Cardiac muscle cell (in vitro differentiated cells and primary cell): ENCODE data around the gene MRPS6. TPM values are rescaled to one million over a fixed set of nuclear protein-coding genes. Genes with fewer than 3 reads are reported as not detected.

Experiments used
- DNase-seq, 2 donors: peaks; one replicate each; pipeline versions ENCODE4 v3.0.0 to v3.0.0-alpha.2; 2010 to 2017; ENCODE audit warnings: low read depth in 1 of 2, low spot score in 1 of 2
- H3K27ac ChIP-seq: fragments of 200-600 bp; sonication (generic); 2 replicates; pipeline ENCODE4 v1.5.1; 2016
- H3K27me3 ChIP-seq: fragments of 200-600 bp; sonication (generic); 2 replicates; pipeline ENCODE4 v1.6.0; 2016; ENCODE audit warnings: control low read depth
- H3K36me3 ChIP-seq: fragments of 200-600 bp; sonication (generic); 2 replicates; pipeline ENCODE4 v1.5.1; 2016; ENCODE audit warnings: control low read depth
- H3K4me1 ChIP-seq: fragments of 200-600 bp; sonication (generic); 2 replicates; pipeline ENCODE4 v1.8.1; 2017; ENCODE audit warnings: low read depth, mild to moderate bottlenecking, mixed run types
- H3K4me3 ChIP-seq: fragments of 200-600 bp; sonication (generic); 2 replicates; pipeline ENCODE4 v1.5.1; 2016; ENCODE audit warnings: mild to moderate bottlenecking
- H3K9me3 ChIP-seq: fragments of 200-600 bp; sonication (generic); 2 replicates; pipeline ENCODE4 v1.5.1; 2017; ENCODE audit warnings: low read depth, mild to moderate bottlenecking, control low read depth
- CTCF ChIP-seq: IDR thresholded peaks from 2 replicates; pipeline ENCODE4 v1.5.1; 2012; ENCODE audit warnings: low read depth, mild to moderate bottlenecking, low read length
- polyA plus RNA-seq: library from polyadenylated mRNA; unstranded; fragments of >200 nt; fragmentation: Nextera tagmentation; extraction: Ambion mirVana; gene quantifications from 2 replicates; pipeline ENCODE4 v1.2.1, GENCODE V29; 2016
- total RNA-seq: library from RNA; depleted of rRNA; stranded (reverse); fragments of >200 nt; gene quantifications from 2 replicates; pipeline ENCODE4 v1.2.3, GENCODE V29; 2016

The MRPS6 gene
- total and polyA plus RNA-seq, 2 experiments from 2014 or later = 83.8 to 335 TPM

- Histone ChIP-seq H3K4me3 (no peak overlapping the region), H3K4me1 (peaks cover 51% of the 10 kb centered on the region), H3K36me3 (peaks cover 10% of the 10 kb centered on the region), H3K27me3 (no peaks in the 10 kb centered on the region), H3K27ac (peak overlapping the region; percentile 61), H3K9me3 (no peaks in the 10 kb centered on the region)
- no peak for TF ChIP-seq CTCF
- DNase-seq = peak in 1 of 2 donors; percentile 35
These were observed 52.9 kb downstream of the MRPS6 start for GRCh38 chr21:34126269-34126668.

GRCh38 chr21:34126691-34127090, 53.3 kb downstream of the MRPS6 start:
- peaks cover 51% of the 10 kb centered on the region for H3K4me1 ChIP-seq
- H3K27me3 ChIP-seq = no peaks in the 10 kb centered on the region
- H3K4me3 ChIP-seq = no peak overlapping the region
- no peak for DNase-seq
- peak overlapping the region; percentile 95 for H3K27ac ChIP-seq
- TF ChIP-seq CTCF = no peak
- no peaks in the 10 kb centered on the region for H3K9me3 ChIP-seq
- H3K36me3 ChIP-seq = peaks cover 10% of the 10 kb centered on the region

GRCh38 chr21:34128124-34128523, 54.7 kb downstream of the MRPS6 start:
- no peak overlapping the region for H3K4me3 ChIP-seq
- no peak for DNase-seq
- no peaks in the 10 kb centered on the region for H3K27me3 ChIP-seq
- H3K9me3 ChIP-seq = no peaks in the 10 kb centered on the region
- H3K4me1 ChIP-seq = peaks cover 54% of the 10 kb centered on the region
- TF ChIP-seq CTCF = no peak
- peak overlapping the region; percentile 95 for H3K27ac ChIP-seq
- H3K36me3 ChIP-seq = peaks cover 10% of the 10 kb centered on the region

- Histone ChIP-seq H3K4me3 (no peak overlapping the region), H3K36me3 (peaks cover 10% of the 10 kb centered on the region), H3K27ac (peak overlapping the region; percentile 95), H3K9me3 (no peaks in the 10 kb centered on the region), H3K27me3 (no peaks in the 10 kb centered on the region), H3K4me1 (peaks cover 59% of the 10 kb centered on the region)
- TF ChIP-seq CTCF = no peak
- DNase-seq = peak in 1 of 2 donors; percentile 30
These were observed 55.3 kb downstream of the MRPS6 start for GRCh38 chr21:34128674-34129038.

DNA sequence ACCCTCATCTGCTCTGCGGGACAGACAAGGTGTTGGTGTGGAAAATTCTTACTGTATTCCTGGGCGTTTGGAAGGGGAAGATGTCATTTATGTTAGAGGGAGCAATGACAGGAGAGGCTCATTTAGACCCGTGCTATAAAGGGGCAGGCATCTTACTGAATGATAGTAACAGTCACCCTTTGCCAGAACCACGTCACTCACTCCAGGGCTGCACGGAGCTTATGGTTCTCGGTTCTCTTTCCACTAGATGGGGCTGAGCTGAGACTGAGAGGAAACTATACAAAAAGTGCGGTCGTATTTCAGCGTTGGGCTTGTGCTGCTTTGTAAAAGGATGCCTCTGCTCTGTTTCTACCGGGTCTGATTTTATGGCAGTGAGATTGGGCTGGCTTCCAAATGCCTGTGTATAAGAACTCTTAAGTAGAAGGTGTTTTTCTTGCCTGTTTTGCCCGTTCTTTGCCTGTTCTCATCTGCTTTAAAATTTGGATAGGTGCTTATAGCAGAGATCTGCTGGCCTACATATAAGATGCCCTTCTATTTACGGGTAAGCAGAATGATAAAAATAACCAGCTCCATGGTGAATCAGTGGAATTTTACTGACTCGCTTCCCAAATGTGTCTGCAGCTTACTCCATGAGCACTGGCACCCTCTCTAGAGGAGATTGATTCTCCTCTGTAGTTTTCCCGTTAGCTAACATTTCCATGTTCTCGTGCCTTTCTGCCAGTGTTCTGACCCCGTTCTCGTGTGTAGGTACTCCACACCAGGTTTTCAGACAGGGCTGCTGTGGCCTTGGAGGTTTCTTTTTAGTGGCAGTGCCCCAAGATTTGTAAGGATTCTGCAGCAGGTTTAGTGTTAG, 55.9 kb downstream of the MRPS6 start:
- Histone ChIP-seq H3K27me3 (no peaks in the 10 kb centered on the region), H3K27ac (peak overlapping the region; percentile 95), H3K4me3 (no peak overlapping the region), H3K9me3 (no peaks in the 10 kb centered on the region), H3K4me1 (peaks cover 62% of the 10 kb centered on the region), H3K36me3 (peaks cover 10% of the 10 kb centered on the region)
- peak; percentile 69 for TF ChIP-seq CTCF
- peak; percentile 81 to 91 for DNase-seq
